ENCODE results near the gene CMC1.
"Not testable (repeated sequence)": the region's sequence is repeated elsewhere in the genome, so short reads cannot be mapped to it uniquely, and the experiment has no call there.

Gene CMC1

GRCh38 chr3:28268989-28269388 lies 27.6 kb downstream of the CMC1 start:
- no peak overlapping the region for H2AFZ ChIP-seq (ENCODE audit: low read length)
- no peaks in the 10 kb centered on the region for H3K4me1 ChIP-seq (ENCODE audit: insufficient read depth, low read length, poor library complexity, severe bottlenecking)

GRCh38 chr3:28269884-28270283 lies 28.5 kb downstream of the CMC1 start:
- not testable (repeated sequence) for H3K9ac ChIP-seq (ENCODE audit: low read depth, low read length, poor library complexity, severe bottlenecking); H2AFZ ChIP-seq (ENCODE audit: low read length); H3K4me2 ChIP-seq (ENCODE audit: low read depth, low read length, poor library complexity, severe bottlenecking); H4K20me1 ChIP-seq (ENCODE audit: insufficient read depth, low read length, poor library complexity, severe bottlenecking); H3K4me1 ChIP-seq (ENCODE audit: insufficient read depth, low read length, poor library complexity, severe bottlenecking); H3F3A ChIP-seq (ENCODE audit: low read depth); H3K79me2 ChIP-seq (ENCODE audit: insufficient read depth, low read length); H3K9me2 ChIP-seq (replicated peaks; ENCODE audit: low read depth, low read length); H3K27me3 ChIP-seq (ENCODE audit: insufficient read depth, low read length, poor library complexity, severe bottlenecking); H3K9me3 ChIP-seq (ENCODE audit: insufficient read depth, low read depth, low read length); H3K4me3 ChIP-seq (ENCODE audit: low read length, poor library complexity, severe bottlenecking)
- H3K36me3 ChIP-seq (ENCODE audit: insufficient read depth, low read length): peaks cover 30% of the 10 kb centered on the region; the same call in 1 of the 2 replicates

More at GRCh38 chr3:28268989-28269388, 27.6 kb downstream of the CMC1 start:
- H3K4me2 ChIP-seq (ENCODE audit: low read depth, low read length, poor library complexity, severe bottlenecking): no peak overlapping the region
- H3F3A ChIP-seq (ENCODE audit: low read depth): no peaks in the 10 kb centered on the region
- H3K79me2 ChIP-seq (ENCODE audit: insufficient read depth, low read length): no peaks in the 10 kb centered on the region
- H3K9ac ChIP-seq (ENCODE audit: low read depth, low read length, poor library complexity, severe bottlenecking): no peak overlapping the region
- no peak for TF ChIP-seq EZH2phosphoT487 (IDR thresholded peaks at IDR 0.05; ENCODE audit: borderline replicate concordance)
- TF ChIP-seq, protein P1, sequence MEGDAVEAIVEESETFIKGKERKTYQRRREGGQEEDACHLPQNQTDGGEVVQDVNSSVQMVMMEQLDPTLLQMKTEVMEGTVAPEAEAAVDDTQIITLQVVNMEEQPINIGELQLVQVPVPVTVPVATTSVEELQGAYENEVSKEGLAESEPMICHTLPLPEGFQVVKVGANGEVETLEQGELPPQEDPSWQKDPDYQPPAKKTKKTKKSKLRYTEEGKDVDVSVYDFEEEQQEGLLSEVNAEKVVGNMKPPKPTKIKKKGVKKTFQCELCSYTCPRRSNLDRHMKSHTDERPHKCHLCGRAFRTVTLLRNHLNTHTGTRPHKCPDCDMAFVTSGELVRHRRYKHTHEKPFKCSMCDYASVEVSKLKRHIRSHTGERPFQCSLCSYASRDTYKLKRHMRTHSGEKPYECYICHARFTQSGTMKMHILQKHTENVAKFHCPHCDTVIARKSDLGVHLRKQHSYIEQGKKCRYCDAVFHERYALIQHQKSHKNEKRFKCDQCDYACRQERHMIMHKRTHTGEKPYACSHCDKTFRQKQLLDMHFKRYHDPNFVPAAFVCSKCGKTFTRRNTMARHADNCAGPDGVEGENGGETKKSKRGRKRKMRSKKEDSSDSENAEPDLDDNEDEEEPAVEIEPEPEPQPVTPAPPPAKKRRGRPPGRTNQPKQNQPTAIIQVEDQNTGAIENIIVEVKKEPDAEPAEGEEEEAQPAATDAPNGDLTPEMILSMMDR (conservative IDR thresholded peaks at IDR 0.05; ENCODE audit: low read length): peak; percentile 71
- H3K9me2 ChIP-seq (replicated peaks; ENCODE audit: low read depth, low read length): no peaks in the 10 kb centered on the region
- no peaks in the 10 kb centered on the region for H3K9me3 ChIP-seq (ENCODE audit: insufficient read depth, low read depth, low read length)
- no peaks in the 10 kb centered on the region for H3K27me3 ChIP-seq (ENCODE audit: insufficient read depth, low read length, poor library complexity, severe bottlenecking)
- no peak overlapping the region for H3K4me3 ChIP-seq (ENCODE audit: low read length, poor library complexity, severe bottlenecking)
- H4K20me1 ChIP-seq (ENCODE audit: insufficient read depth, low read length, poor library complexity, severe bottlenecking): no peaks in the 10 kb centered on the region
- H3K36me3 ChIP-seq (ENCODE audit: insufficient read depth, low read length): peaks cover 30% of the 10 kb centered on the region; the same call in 1 of the 2 replicates

- Histone ChIP-seq H3K27me3 (ENCODE audit: insufficient read depth, low read length, poor library complexity, severe bottlenecking) (no peaks in the 10 kb centered on the region), H4K20me1 (ENCODE audit: insufficient read depth, low read length, poor library complexity, severe bottlenecking) (no peaks in the 10 kb centered on the region), H3F3A (ENCODE audit: low read depth) (no peaks in the 10 kb centered on the region), H3K36me3 (ENCODE audit: insufficient read depth, low read length) (0 out of 2 replicates have a peak, but pooled peaks cover 16% of the 10 kb centered on the region), H2AFZ (ENCODE audit: low read length) (no peak overlapping the region), H3K9me3 (ENCODE audit: insufficient read depth, low read depth, low read length) (no peaks in the 10 kb centered on the region), H3K9me2 (replicated peaks; ENCODE audit: low read depth, low read length) (no peaks in the 10 kb centered on the region), H3K4me2 (ENCODE audit: low read depth, low read length, poor library complexity, severe bottlenecking) (no peak overlapping the region), H3K9ac (ENCODE audit: low read depth, low read length, poor library complexity, severe bottlenecking) (no peak overlapping the region), H3K79me2 (ENCODE audit: insufficient read depth, low read length) (no peaks in the 10 kb centered on the region), H3K4me3 (ENCODE audit: low read length, poor library complexity, severe bottlenecking) (no peak overlapping the region), H3K4me1 (ENCODE audit: insufficient read depth, low read length, poor library complexity, severe bottlenecking) (peaks cover 4% of the 10 kb centered on the region)
- no peak for TF ChIP-seq EZH2phosphoT487 (IDR thresholded peaks at IDR 0.05; ENCODE audit: borderline replicate concordance)
- TF ChIP-seq, protein P1 (conservative IDR thresholded peaks at IDR 0.05; ENCODE audit: low read length): no peak
Measured at GRCh38 chr3:28273837-28274236, 32.4 kb downstream of the CMC1 start.

GRCh38 chr3:28278918-28279317 lies 37.5 kb downstream of the CMC1 start:
- H3K4me1 ChIP-seq (ENCODE audit: insufficient read depth, low read length, poor library complexity, severe bottlenecking): peaks cover 4% of the 10 kb centered on the region
- H2AFZ ChIP-seq (ENCODE audit: low read length): no peak overlapping the region
- H3K9me2 ChIP-seq (replicated peaks; ENCODE audit: low read depth, low read length): no peaks in the 10 kb centered on the region
- H3K4me3 ChIP-seq (ENCODE audit: low read length, poor library complexity, severe bottlenecking): no peak overlapping the region
- 0 out of 2 replicates have a peak, but pooled peaks cover 5% of the 10 kb centered on the region for H3K36me3 ChIP-seq (ENCODE audit: insufficient read depth, low read length)
- H3K4me2 ChIP-seq (ENCODE audit: low read depth, low read length, poor library complexity, severe bottlenecking): no peak overlapping the region
- no peak overlapping the region for H3K9ac ChIP-seq (ENCODE audit: low read depth, low read length, poor library complexity, severe bottlenecking)
- no peaks in the 10 kb centered on the region for H3K79me2 ChIP-seq (ENCODE audit: insufficient read depth, low read length)
- TF ChIP-seq EZH2phosphoT487 (IDR thresholded peaks at IDR 0.05; ENCODE audit: borderline replicate concordance): no peak
- TF ChIP-seq, protein P1 (conservative IDR thresholded peaks at IDR 0.05; ENCODE audit: low read length): no peak
- no peaks in the 10 kb centered on the region for H3F3A ChIP-seq (ENCODE audit: low read depth)
- no peaks in the 10 kb centered on the region for H4K20me1 ChIP-seq (ENCODE audit: insufficient read depth, low read length, poor library complexity, severe bottlenecking)
- no peaks in the 10 kb centered on the region for H3K9me3 ChIP-seq (ENCODE audit: insufficient read depth, low read depth, low read length)
- no peaks in the 10 kb centered on the region for H3K27me3 ChIP-seq (ENCODE audit: insufficient read depth, low read length, poor library complexity, severe bottlenecking)

All from Loucy (cell line).